Neural crest cell (in vitro differentiated cells): ENCODE measurements around the gene ARHGAP15. TPM values are rescaled to one million over a fixed set of nuclear protein-coding genes. Genes with fewer than 3 reads are reported as not detected.
A peak's percentile ranks its signal among the peaks of the same experiment; 100 is the strongest.

Experiments
- DNase-seq: peaks from one replicate; pipeline ENCODE4 v3.0.0; 2021; ENCODE audit warnings: low read depth, mixed read lengths, low spot score
- H3K27ac Mint-ChIP-seq: one replicate; pipeline ENCODE4 v1.8.0; 2021; ENCODE audit warnings: mild to moderate bottlenecking, mixed read lengths; ENCODE audit not compliant: unreplicated experiment
- H3K27me3 Mint-ChIP-seq: 2 replicates; pipeline ENCODE4 v1.8.0; 2021; ENCODE audit warnings: low read depth, mild to moderate bottlenecking, mixed read lengths
- H3K36me3 Mint-ChIP-seq: 2 replicates; pipeline ENCODE4 v1.8.0; 2021; ENCODE audit warnings: low read depth, mild to moderate bottlenecking, mixed read lengths
- H3K4me1 Mint-ChIP-seq: 2 replicates; pipeline ENCODE4 v1.8.0; 2021; ENCODE audit warnings: mixed read lengths
- H3K4me3 Mint-ChIP-seq: one replicate; pipeline ENCODE4 v1.8.0; 2021; ENCODE audit warnings: mild to moderate bottlenecking, mixed read lengths
- H3K9me3 Mint-ChIP-seq: 2 replicates; pipeline ENCODE4 v1.8.0; 2021; ENCODE audit warnings: mixed read lengths
- total RNA-seq: library from RNA; stranded (reverse); gene quantifications from 2 replicates; pipeline ENCODE4 v1.2.1, GENCODE V29; 2021
- TF ChIP-seq, protein P1 (sequence below): fragments of 200-600 bp; sonication (generic); conservative IDR thresholded peaks from 2 replicates; pipeline ENCODE4 v1.5.0; 2021; ENCODE audit warnings: antibody characterized with exemption, mild to moderate bottlenecking

Gene ARHGAP15
- total RNA-seq, 1 donor from 2014 or later = 2.8 TPM

DNA sequence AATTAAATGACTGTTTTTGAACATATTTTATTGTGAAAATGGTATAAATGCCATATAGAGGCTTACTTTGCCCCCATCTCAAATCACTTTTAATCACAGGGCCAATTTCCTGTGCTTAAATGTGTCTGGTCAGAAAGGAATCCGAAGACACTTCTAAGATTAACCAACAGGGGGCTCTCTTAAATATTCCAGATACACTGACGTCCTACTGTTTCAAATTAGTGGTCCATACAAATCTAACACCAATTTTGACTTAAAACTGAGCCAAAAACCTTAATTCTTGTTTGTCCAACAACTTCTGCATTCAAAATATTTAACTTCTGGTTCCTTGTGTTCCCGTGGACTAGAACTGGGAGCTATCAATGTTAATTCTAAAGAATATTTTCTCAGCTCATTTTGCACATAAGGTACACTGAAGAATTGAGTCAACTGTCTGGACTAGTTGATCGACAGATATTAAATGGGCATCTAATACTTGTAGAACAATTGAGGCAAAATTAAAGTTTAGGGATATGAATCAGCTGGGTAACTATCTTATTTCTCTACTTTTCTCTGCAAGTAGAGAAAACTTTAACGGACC, 557.5 kb downstream of the ARHGAP15 start:
- TF ChIP-seq, protein P1, sequence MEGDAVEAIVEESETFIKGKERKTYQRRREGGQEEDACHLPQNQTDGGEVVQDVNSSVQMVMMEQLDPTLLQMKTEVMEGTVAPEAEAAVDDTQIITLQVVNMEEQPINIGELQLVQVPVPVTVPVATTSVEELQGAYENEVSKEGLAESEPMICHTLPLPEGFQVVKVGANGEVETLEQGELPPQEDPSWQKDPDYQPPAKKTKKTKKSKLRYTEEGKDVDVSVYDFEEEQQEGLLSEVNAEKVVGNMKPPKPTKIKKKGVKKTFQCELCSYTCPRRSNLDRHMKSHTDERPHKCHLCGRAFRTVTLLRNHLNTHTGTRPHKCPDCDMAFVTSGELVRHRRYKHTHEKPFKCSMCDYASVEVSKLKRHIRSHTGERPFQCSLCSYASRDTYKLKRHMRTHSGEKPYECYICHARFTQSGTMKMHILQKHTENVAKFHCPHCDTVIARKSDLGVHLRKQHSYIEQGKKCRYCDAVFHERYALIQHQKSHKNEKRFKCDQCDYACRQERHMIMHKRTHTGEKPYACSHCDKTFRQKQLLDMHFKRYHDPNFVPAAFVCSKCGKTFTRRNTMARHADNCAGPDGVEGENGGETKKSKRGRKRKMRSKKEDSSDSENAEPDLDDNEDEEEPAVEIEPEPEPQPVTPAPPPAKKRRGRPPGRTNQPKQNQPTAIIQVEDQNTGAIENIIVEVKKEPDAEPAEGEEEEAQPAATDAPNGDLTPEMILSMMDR = peak; percentile 69
- H3K36me3 Mint-ChIP-seq = no peaks in the 10 kb centered on the region
- H3K4me1 Mint-ChIP-seq = peaks cover 42% of the 10 kb centered on the region
- DNase-seq = no peak
- no peak overlapping the region for H3K27ac Mint-ChIP-seq
- H3K4me3 Mint-ChIP-seq = no peak overlapping the region
- no peaks in the 10 kb centered on the region for H3K9me3 Mint-ChIP-seq
- no peaks in the 10 kb centered on the region for H3K27me3 Mint-ChIP-seq

DNA sequence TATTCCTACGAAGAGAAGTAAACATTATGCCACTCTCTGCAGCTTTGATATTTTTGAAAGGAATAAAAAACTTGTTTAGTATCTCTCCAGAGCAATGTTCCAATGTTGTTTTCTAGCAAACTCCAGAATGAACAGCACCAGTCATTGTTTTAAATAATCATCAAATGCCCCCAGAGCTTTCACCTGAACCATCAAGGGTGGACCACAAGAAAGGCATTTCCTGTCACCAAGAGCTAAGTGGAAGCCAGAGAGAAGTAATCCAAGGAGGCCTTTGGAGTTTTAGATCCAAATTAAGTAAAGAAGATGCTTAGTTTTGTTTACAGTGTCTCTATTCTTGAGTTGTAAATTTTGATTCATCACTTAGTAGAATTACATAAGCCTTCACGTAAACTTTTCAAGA, 559.0 kb downstream of the ARHGAP15 start:
- Mint-ChIP-seq H3K36me3 (no peaks in the 10 kb centered on the region), H3K9me3 (no peaks in the 10 kb centered on the region), H3K4me3 (no peak overlapping the region), H3K27me3 (peaks cover 2% of the 10 kb centered on the region), H3K27ac (no peak overlapping the region), H3K4me1 (peaks cover 45% of the 10 kb centered on the region)
- TF ChIP-seq, protein P1 = no peak
- no peak for DNase-seq

DNA sequence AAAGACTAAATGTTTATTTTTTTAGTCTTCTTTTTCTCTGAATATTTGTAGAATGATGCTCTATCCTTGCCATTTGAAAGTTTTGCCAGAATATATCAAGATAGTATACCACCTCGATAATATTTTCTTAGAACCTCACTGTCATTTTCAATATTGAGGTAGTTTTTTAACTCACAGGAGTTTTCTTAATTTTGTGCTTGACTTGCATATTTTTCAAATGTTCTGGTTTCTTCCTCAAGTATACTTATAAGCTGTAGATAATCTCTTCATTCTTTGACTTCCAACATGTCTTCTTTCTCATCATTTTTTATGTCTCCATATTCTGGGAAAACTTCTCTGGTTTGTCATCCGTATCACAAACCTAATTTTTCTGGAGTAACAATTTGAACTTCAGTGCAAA, 559.6 kb downstream of the ARHGAP15 start:
- DNase-seq = no peak
- Mint-ChIP-seq H3K4me1 (peaks cover 44% of the 10 kb centered on the region), H3K27ac (no peak overlapping the region), H3K9me3 (no peaks in the 10 kb centered on the region), H3K4me3 (no peak overlapping the region), H3K27me3 (peaks cover 2% of the 10 kb centered on the region), H3K36me3 (no peaks in the 10 kb centered on the region)
- TF ChIP-seq, protein P1 = no peak

DNA sequence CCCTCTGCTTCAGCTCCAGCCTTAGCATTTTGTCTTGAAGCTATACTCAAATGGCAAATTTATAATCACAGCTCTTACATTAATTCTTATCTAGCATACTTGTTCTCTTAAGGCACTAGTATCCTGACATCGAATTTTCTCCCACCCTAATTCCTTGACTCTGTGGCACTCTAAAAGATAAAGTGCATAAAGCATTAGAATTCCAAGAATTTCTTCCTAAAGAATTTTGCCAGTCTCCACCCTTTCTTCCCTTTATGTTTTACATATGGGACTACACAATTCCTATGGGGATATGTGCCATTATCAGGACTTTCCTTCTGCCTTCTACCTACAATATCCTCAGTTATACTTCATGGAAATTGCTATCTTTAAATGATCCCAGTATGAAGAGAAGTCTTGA, 560.3 kb downstream of the ARHGAP15 start:
- Mint-ChIP-seq H3K4me1 (peaks cover 36% of the 10 kb centered on the region), H3K36me3 (no peaks in the 10 kb centered on the region), H3K4me3 (no peak overlapping the region), H3K27me3 (peaks cover 2% of the 10 kb centered on the region), H3K9me3 (no peaks in the 10 kb centered on the region), H3K27ac (no peak overlapping the region)
- no peak for DNase-seq
- TF ChIP-seq, protein P1 = no peak

DNA sequence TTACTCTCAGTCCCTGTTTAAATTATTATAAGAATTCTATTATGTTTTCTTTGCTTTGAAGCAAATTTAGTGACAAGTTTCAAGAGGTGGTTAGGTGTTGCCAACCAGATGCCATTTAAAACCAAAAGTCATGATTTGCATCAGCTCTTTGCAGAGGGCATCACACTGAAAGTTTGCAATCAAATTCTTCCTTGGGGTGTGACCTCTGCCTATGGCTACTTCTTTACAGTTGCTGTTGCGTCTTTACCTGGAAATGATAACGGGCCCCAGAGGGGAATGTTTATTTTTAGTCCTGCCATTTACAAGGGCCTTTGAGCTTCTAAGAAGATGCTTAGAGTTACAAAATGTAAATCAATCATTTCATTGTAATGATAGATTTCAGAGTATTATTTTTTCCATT, 561.0 kb downstream of the ARHGAP15 start:
- no peak for DNase-seq
- Mint-ChIP-seq H3K4me3 (no peak overlapping the region), H3K36me3 (no peaks in the 10 kb centered on the region), H3K27me3 (peaks cover 2% of the 10 kb centered on the region), H3K9me3 (no peaks in the 10 kb centered on the region), H3K4me1 (peaks cover 30% of the 10 kb centered on the region), H3K27ac (no peak overlapping the region)
- TF ChIP-seq, protein P1 = no peak
